ENCODE data around the gene ARHGAP33.

- TF ChIP-seq, protein P1, sequence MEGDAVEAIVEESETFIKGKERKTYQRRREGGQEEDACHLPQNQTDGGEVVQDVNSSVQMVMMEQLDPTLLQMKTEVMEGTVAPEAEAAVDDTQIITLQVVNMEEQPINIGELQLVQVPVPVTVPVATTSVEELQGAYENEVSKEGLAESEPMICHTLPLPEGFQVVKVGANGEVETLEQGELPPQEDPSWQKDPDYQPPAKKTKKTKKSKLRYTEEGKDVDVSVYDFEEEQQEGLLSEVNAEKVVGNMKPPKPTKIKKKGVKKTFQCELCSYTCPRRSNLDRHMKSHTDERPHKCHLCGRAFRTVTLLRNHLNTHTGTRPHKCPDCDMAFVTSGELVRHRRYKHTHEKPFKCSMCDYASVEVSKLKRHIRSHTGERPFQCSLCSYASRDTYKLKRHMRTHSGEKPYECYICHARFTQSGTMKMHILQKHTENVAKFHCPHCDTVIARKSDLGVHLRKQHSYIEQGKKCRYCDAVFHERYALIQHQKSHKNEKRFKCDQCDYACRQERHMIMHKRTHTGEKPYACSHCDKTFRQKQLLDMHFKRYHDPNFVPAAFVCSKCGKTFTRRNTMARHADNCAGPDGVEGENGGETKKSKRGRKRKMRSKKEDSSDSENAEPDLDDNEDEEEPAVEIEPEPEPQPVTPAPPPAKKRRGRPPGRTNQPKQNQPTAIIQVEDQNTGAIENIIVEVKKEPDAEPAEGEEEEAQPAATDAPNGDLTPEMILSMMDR (IDR thresholded peaks at IDR 0.05; ENCODE audit: low read depth, low read length), result peak; percentile 42
- TF ChIP-seq EZH2phosphoT487 (IDR thresholded peaks at IDR 0.05; ENCODE audit: low read depth), result no peak
Measured at GRCh38 chr19:35744430-35745327, 30.7 kb upstream of the ARHGAP33 start.

All from OCI-LY3 (cell line).